H1 (cell line): ENCODE data around the gene FSIP1.

Experiments
- EP300 ChIP-seq, 2 experiments: IDR thresholded peaks; 1 replicate in 1 of 2; 2 replicates in 1 of 2; pipeline ENCODE4 v1.6.1; 2011 to 2012; ENCODE audit warnings: low read depth in 2 of 2, low read length in 2 of 2, mild to moderate bottlenecking in 2 of 2, borderline replicate concordance in 1 of 2, inconsistent platforms in 1 of 2, moderate library complexity in 1 of 2
- EZH2 ChIP-seq: fragments of 200-600 bp; sonication (generic); IDR thresholded peaks from 2 replicates; pipeline ENCODE4 v1.7.1; 2012; ENCODE audit warnings: low read depth, mild to moderate bottlenecking, moderate library complexity, low read length, inconsistent platforms; ENCODE audit not compliant: severe bottlenecking
- RFX5 ChIP-seq: IDR thresholded peaks from 2 replicates; pipeline ENCODE4 v1.6.1; 2011; ENCODE audit warnings: low read depth, low read length, improper control_type of control experiment, borderline replicate concordance
- SIN3A ChIP-seq, 2 experiments: IDR thresholded peaks in 1 of 2; conservative IDR thresholded peaks in 1 of 2; 2 replicates each; pipeline ENCODE4 v1.6.1; 2011 to 2012; ENCODE audit warnings: low read length in 2 of 2, improper control_type of control experiment in 1 of 2, low read depth in 1 of 2, mild to moderate bottlenecking in 1 of 2
- SRF ChIP-seq: IDR thresholded peaks from 2 replicates; pipeline ENCODE4 v1.6.1; 2011; ENCODE audit warnings: mild to moderate bottlenecking, low read depth, low read length, moderate library complexity
- TF ChIP-seq, protein P1 (sequence below), 3 experiments: IDR thresholded peaks; 1 replicate in 2 of 3; 2 replicates in 1 of 3; pipeline versions ENCODE4 v1.5.1 to v1.6.1; 2011; ENCODE audit warnings: low read length in 3 of 3, mild to moderate bottlenecking in 3 of 3, inconsistent platforms in 2 of 3, low read depth in 1 of 3, moderate library complexity in 1 of 3; ENCODE audit not compliant: insufficient read depth in 1 of 3; ENCODE audit errors: control extremely low read depth in 1 of 3

DNA sequence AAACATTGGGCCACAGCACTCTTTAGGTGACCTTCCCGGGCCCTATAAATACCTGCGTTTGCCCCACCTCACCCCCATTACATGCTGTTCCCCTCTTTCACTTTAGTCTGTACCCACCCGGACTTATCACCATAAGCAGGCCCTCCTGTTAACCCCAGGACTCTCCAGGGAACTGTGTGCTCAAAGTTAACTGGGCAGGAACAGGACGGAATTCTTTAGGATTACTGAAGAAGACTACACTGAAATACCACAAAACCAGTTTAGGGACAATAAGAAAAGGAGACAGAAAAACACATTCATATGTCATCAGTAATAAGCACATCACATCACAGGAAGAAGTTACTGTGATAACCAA lies 45.5 kb downstream of the FSIP1 start:
- TF ChIP-seq, protein P1, sequence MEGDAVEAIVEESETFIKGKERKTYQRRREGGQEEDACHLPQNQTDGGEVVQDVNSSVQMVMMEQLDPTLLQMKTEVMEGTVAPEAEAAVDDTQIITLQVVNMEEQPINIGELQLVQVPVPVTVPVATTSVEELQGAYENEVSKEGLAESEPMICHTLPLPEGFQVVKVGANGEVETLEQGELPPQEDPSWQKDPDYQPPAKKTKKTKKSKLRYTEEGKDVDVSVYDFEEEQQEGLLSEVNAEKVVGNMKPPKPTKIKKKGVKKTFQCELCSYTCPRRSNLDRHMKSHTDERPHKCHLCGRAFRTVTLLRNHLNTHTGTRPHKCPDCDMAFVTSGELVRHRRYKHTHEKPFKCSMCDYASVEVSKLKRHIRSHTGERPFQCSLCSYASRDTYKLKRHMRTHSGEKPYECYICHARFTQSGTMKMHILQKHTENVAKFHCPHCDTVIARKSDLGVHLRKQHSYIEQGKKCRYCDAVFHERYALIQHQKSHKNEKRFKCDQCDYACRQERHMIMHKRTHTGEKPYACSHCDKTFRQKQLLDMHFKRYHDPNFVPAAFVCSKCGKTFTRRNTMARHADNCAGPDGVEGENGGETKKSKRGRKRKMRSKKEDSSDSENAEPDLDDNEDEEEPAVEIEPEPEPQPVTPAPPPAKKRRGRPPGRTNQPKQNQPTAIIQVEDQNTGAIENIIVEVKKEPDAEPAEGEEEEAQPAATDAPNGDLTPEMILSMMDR (IDR thresholded peaks at IDR 0.05; ENCODE audit: control extremely low read depth in 1 of 3, insufficient read depth in 1 of 3, low read depth in 1 of 3, low read length in 3 of 3) = no peak
- TF ChIP-seq RFX5 (no peak), SIN3A (conservative IDR thresholded peaks at IDR 0.05 in 1 of 2, IDR thresholded peaks at IDR 0.05 in 1 of 2; ENCODE audit: low read depth in 1 of 2, low read length in 2 of 2) (no peak), SRF (no peak), EZH2 (no peak), EP300 (IDR thresholded peaks at IDR 0.05; ENCODE audit: borderline replicate concordance in 1 of 2, low read depth in 2 of 2, low read length in 2 of 2) (no peak)
